Endodermal cell (in vitro differentiated cells): ENCODE results near the gene RNPS1. TPM values are rescaled to one million over a fixed set of nuclear protein-coding genes. Genes with fewer than 3 reads are reported as not detected.

ENCODE experiments used
- DNase-seq: peaks from one replicate; pipeline ENCODE4 v3.0.0-alpha.2; 2017
- H3K27ac ChIP-seq: 2 replicates; pipeline ENCODE4 v1.5.1; 2013; ENCODE audit warnings: mild to moderate bottlenecking, low read depth, low read length, moderate library complexity
- H3K27me3 ChIP-seq: 2 replicates; pipeline ENCODE4 v1.6.1; 2013; ENCODE audit warnings: mild to moderate bottlenecking, low read length, moderate library complexity; ENCODE audit not compliant: insufficient read depth, control insufficient read depth, poor library complexity, severe bottlenecking
- H3K36me3 ChIP-seq: 2 replicates; pipeline ENCODE4 v1.7.0; 2013; ENCODE audit warnings: mild to moderate bottlenecking, low read length, moderate library complexity; ENCODE audit not compliant: control insufficient read depth, insufficient read depth
- H3K4me1 ChIP-seq: one replicate; pipeline ENCODE4 v1.7.0; 2013; ENCODE audit warnings: low read length; ENCODE audit not compliant: control insufficient read depth, insufficient read depth
- H3K4me3 ChIP-seq: 2 replicates; pipeline ENCODE4 v1.5.1; 2013; ENCODE audit warnings: mild to moderate bottlenecking, low read length, moderate library complexity
- H3K9ac ChIP-seq: 2 replicates; pipeline ENCODE4 v1.6.1; 2013; ENCODE audit warnings: mild to moderate bottlenecking, low read length, moderate library complexity; ENCODE audit not compliant: poor library complexity, severe bottlenecking; ENCODE audit errors: extremely low read depth
- H3K9me3 ChIP-seq: 2 replicates; pipeline ENCODE4 v1.6.1; 2013; ENCODE audit warnings: mild to moderate bottlenecking, low read length, moderate library complexity; ENCODE audit not compliant: control insufficient read depth
- H3K27ac Mint-ChIP-seq: 2 replicates; pipeline ENCODE4 v1.8.0; 2020; ENCODE audit warnings: mixed read lengths
- H3K27me3 Mint-ChIP-seq: 2 replicates; pipeline ENCODE4 v1.8.0; 2021; ENCODE audit warnings: mild to moderate bottlenecking, mixed read lengths; ENCODE audit not compliant: insufficient read depth
- H3K36me3 Mint-ChIP-seq: 2 replicates; pipeline ENCODE4 v1.8.0; 2020; ENCODE audit warnings: low read depth, mixed read lengths
- H3K4me1 Mint-ChIP-seq: 2 replicates; pipeline ENCODE4 v1.8.0; 2020; ENCODE audit warnings: mixed read lengths
- H3K4me3 Mint-ChIP-seq: 2 replicates; pipeline ENCODE4 v1.8.0; 2020; ENCODE audit warnings: mild to moderate bottlenecking, moderate library complexity, mixed read lengths
- H3K9me3 Mint-ChIP-seq: 2 replicates; pipeline ENCODE4 v1.8.0; 2020; ENCODE audit warnings: mild to moderate bottlenecking, mixed read lengths
- CTCF ChIP-seq: fragments of 200-600 bp; sonication (generic); conservative IDR thresholded peaks from 2 replicates; pipeline ENCODE4 v1.5.0; 2021; ENCODE audit warnings: antibody characterized with exemption, mild to moderate bottlenecking
- WGBS, 2 experiments: methylation state at CpG; one replicate each; pipeline versions ENCODE4 v1.1.5 to v1.1.7; 2013; ENCODE audit warnings: missing lambda C conversion rate in 2 of 2, mixed read lengths in 1 of 2; ENCODE audit not compliant: insufficient coverage in 1 of 2, insufficient read length in 1 of 2; 5-methylcytosine and 5-hydroxymethylcytosine counted together
- total RNA-seq, 2 donors: library from RNA; stranded (reverse); fragmentation: NEBNext Ultra II Directional in 1 of 2; extraction: Animal tissue kit (Norgen Biotek cat#: 25700) in 1 of 2; gene quantifications; 2 replicates in 1 of 2; 3 replicates in 1 of 2; pipeline ENCODE4 v1.2.1, GENCODE V29; 2021

Gene RNPS1
- total RNA-seq, 2 donors from 2014 or later: 273 to 289 TPM

DNA sequence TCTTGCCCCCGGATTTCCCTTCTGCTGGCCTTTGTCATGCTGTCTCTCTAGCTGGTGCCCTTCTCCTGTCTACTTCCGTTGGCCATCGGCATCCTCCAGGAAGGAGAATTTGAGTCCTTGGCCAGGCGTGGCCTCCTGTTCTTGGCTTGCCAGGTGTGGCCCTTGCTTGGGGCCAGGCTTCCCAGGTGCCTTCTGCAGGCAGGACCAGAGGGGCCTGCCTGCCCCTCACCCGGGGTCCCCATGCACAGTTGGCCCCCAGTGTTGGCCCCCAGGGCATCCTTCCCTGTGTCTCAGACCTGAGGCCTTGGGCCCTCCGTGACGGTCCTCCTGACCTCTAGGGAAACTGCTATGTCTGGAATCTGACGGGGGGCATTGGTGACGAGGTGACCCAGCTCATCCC is 60.1 kb downstream of the RNPS1 start:
- Mint-ChIP-seq H3K9me3 (peaks cover 5% of the 10 kb centered on the region), H3K36me3 (peaks cover 29% of the 10 kb centered on the region), H3K4me3 (peak overlapping the region; percentile 26), H3K27ac (peak overlapping the region; percentile 28), H3K4me1 (peaks cover 6% of the 10 kb centered on the region), H3K27me3 (peaks cover 6% of the 10 kb centered on the region)
- Histone ChIP-seq H3K36me3 (peaks cover 25% of the 10 kb centered on the region), H3K9ac (no peak overlapping the region), H3K9me3 (no peaks in the 10 kb centered on the region), H3K4me1 (no peaks in the 10 kb centered on the region), H3K27ac (no peak overlapping the region), H3K4me3 (no peak overlapping the region), H3K27me3 (no peaks in the 10 kb centered on the region)
- WGBS, 2 experiments: 91 to 97% methylated on average over 5 to 9 of the region's 9 CpGs
- no peak for DNase-seq
- TF ChIP-seq CTCF: no peak

DNA sequence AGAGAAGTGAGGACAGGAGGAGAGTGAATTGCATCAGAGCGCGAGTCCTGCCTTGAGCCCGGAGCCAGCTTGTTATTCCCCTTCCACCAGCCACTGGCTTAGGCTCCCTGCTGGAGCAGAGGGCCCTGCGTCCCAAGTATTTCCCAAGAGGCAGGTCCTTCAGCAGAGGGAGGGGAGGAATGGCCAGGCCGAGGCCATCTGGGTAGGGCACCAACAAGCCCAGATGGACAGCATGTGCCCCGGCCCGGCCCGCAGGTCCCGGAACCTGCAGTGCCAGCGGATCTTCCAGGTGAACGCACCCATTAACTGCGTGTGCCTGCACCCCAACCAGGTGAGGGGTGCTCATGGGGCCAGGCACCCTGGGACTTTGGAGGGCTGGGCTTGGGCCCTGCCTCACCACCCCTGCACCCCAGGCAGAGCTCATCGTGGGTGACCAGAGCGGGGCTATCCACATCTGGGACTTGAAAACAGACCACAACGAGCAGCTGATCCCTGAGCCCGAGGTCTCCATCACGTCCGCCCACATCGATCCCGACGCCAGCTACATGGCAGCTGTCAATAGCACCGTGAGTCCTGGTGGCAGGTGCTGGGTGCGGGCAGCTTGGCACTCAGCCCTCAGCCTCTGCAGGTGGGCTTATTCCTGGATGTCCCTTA is 61.0 kb downstream of the RNPS1 start:
- Mint-ChIP-seq H3K9me3 (peaks cover 5% of the 10 kb centered on the region), H3K4me3 (peak overlapping the region; percentile 68), H3K27me3 (peaks cover 14% of the 10 kb centered on the region), H3K27ac (no peak overlapping the region), H3K36me3 (peaks cover 21% of the 10 kb centered on the region), H3K4me1 (peaks cover 2% of the 10 kb centered on the region)
- Histone ChIP-seq H3K4me3 (no peak overlapping the region), H3K27ac (no peak overlapping the region), H3K4me1 (no peaks in the 10 kb centered on the region), H3K36me3 (peaks cover 17% of the 10 kb centered on the region), H3K9ac (no peak overlapping the region), H3K27me3 (no peaks in the 10 kb centered on the region), H3K9me3 (no peaks in the 10 kb centered on the region)
- WGBS, 2 experiments: 94 to 97% methylated on average over 17 to 23 of the region's 23 CpGs
- no peak for DNase-seq
- TF ChIP-seq CTCF: no peak

DNA sequence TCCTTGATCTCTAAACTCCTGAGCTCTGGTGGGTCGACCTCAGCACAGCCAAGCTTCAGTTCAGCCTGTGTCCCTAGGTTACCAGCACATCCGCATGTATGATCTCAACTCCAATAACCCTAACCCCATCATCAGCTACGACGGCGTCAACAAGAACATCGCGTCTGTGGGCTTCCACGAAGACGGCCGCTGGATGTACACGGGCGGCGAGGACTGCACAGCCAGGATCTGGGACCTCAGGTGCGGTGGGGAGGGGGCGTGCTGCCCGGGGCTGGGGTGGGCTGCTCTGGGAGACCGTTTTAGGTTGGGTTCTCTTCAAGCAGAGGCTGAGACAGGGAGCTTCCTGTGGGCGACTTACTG is 61.5 kb downstream of the RNPS1 start:
- TF ChIP-seq CTCF: no peak
- H3K36me3 ChIP-seq: peaks cover 15% of the 10 kb centered on the region
- 83 to 94% methylated on average over 6 to 18 of the region's 18 CpGs for WGBS, 2 experiments
- H3K9me3 ChIP-seq: no peaks in the 10 kb centered on the region
- no peak for DNase-seq
- Mint-ChIP-seq H3K4me1 (peaks cover 2% of the 10 kb centered on the region), H3K36me3 (peaks cover 21% of the 10 kb centered on the region), H3K27ac (peak overlapping the region; percentile 64), H3K4me3 (peak overlapping the region; percentile 68), H3K9me3 (peaks cover 5% of the 10 kb centered on the region), H3K27me3 (peaks cover 19% of the 10 kb centered on the region)
- no peak overlapping the region for H3K27ac ChIP-seq
- H3K27me3 ChIP-seq: no peaks in the 10 kb centered on the region
- H3K4me1 ChIP-seq: no peaks in the 10 kb centered on the region
- H3K9ac ChIP-seq: peak overlapping the region; percentile 15
- peak overlapping the region; percentile 90 for H3K4me3 ChIP-seq
